HEK293 (cell line): ENCODE data around the gene DNAJC4.

Experiments used
- CTCF ChIP-seq: fragments of 450-650 bp; formaldehyde crosslinking; IDR thresholded peaks from 2 replicates; pipeline ENCODE4 v1.5.1; 2016; ENCODE audit warnings: missing biosample characterization, missing genetic modification characterization
- KLF1 ChIP-seq: fragments of 450-650 bp; formaldehyde crosslinking; IDR thresholded peaks from 2 replicates; pipeline ENCODE4 v1.5.1; 2016; ENCODE audit warnings: missing biosample characterization, missing genetic modification characterization
- KLF8 ChIP-seq: fragments of 450-650 bp; formaldehyde crosslinking; IDR thresholded peaks from 2 replicates; pipeline ENCODE4 v1.5.1; 2016; ENCODE audit warnings: missing biosample characterization, missing genetic modification characterization
- KLF9 ChIP-seq: fragments of 450-650 bp; formaldehyde crosslinking; IDR thresholded peaks from 2 replicates; pipeline ENCODE4 v1.5.1; 2016; ENCODE audit warnings: missing biosample characterization, missing genetic modification characterization, low read depth
- PBX3 ChIP-seq: sonication (generic); formaldehyde crosslinking; IDR thresholded peaks from 2 replicates; pipeline ENCODE4 v1.8.1; 2022; ENCODE audit warnings: mild to moderate bottlenecking, moderate library complexity, missing genetic modification reagents
- REST ChIP-seq: fragments of 450-650 bp; formaldehyde crosslinking; IDR thresholded peaks from 2 replicates; pipeline ENCODE4 v1.5.1; 2016; ENCODE audit warnings: missing biosample characterization, missing genetic modification characterization
- ZFHX2 ChIP-seq: fragments of 450-650 bp; formaldehyde crosslinking; conservative IDR thresholded peaks from 2 replicates; pipeline ENCODE4 v1.5.1; 2016; ENCODE audit warnings: missing biosample characterization, missing genetic modification characterization
- ZNF114 ChIP-seq: fragments of 450-650 bp; formaldehyde crosslinking; IDR thresholded peaks from 2 replicates; pipeline ENCODE4 v1.5.0; 2017; ENCODE audit warnings: missing biosample characterization, missing genetic modification characterization
- ZNF624 ChIP-seq: fragments of 450-650 bp; formaldehyde crosslinking; IDR thresholded peaks from 2 replicates; pipeline ENCODE4 v1.5.1; 2017; ENCODE audit warnings: missing biosample characterization, missing genetic modification characterization
- ZNF76 ChIP-seq: fragments of 450-650 bp; formaldehyde crosslinking; IDR thresholded peaks from 2 replicates; pipeline ENCODE4; 2016; ENCODE audit warnings: low read depth, missing biosample characterization, missing genetic modification characterization, borderline replicate concordance

- TF ChIP-seq ZFHX2 (tag by site-specific recombination) (no peak), ZNF76 (no peak), ZNF114 (tag by site-specific recombination) (no peak), REST (tag by site-specific recombination) (no peak), CTCF (no peak), KLF9 (tag by site-specific recombination) (no peak), KLF1 (tag by site-specific recombination) (no peak), KLF8 (no peak), ZNF624 (tag by site-specific recombination) (no peak), PBX3 (CRISPR knock-in tag) (no peak)
Observed at GRCh38 chr11:64181506-64182411, 48.6 kb upstream of the DNAJC4 start.
